ENCODE results near the gene ABHD2.

Gene ABHD2

GRCh38 chr15:89099968-89100367, 11.7 kb downstream of the ABHD2 start:
- no peak for DNase-seq (ENCODE audit: low spot score)

- DNase-seq (ENCODE audit: low spot score) = peak; percentile 45
Observed at GRCh38 chr15:89101302-89102193, 13.3 kb downstream of the ABHD2 start.

GRCh38 chr15:89103481-89104171, 15.4 kb downstream of the ABHD2 start:
- DNase-seq (ENCODE audit: low spot score) = no peak

- DNase-seq (ENCODE audit: low spot score) = no peak
Observed at GRCh38 chr15:89104172-89104564, 15.9 kb downstream of the ABHD2 start.

- DNase-seq (ENCODE audit: low spot score) = no peak
Observed at GRCh38 chr15:89105147-89105546, 16.9 kb downstream of the ABHD2 start.

GRCh38 chr15:89106200-89106599, 17.9 kb downstream of the ABHD2 start:
- no peak for DNase-seq (ENCODE audit: low spot score)

GRCh38 chr15:89107984-89108383, 19.7 kb downstream of the ABHD2 start:
- no peak for DNase-seq (ENCODE audit: low spot score)

- no peak for DNase-seq (ENCODE audit: low spot score)
Observed at GRCh38 chr15:89108835-89109234, 20.6 kb downstream of the ABHD2 start.

GRCh38 chr15:89109238-89109637, 21.0 kb downstream of the ABHD2 start:
- no peak for DNase-seq (ENCODE audit: low spot score)

- no peak for DNase-seq (ENCODE audit: low spot score)
Observed at GRCh38 chr15:89110060-89110459, 21.8 kb downstream of the ABHD2 start.

- DNase-seq (ENCODE audit: low spot score) = no peak
Observed at GRCh38 chr15:89111352-89111751, 23.1 kb downstream of the ABHD2 start.

- DNase-seq (ENCODE audit: low spot score) = no peak
Observed at GRCh38 chr15:89111961-89112340, 23.7 kb downstream of the ABHD2 start.

GRCh38 chr15:89112341-89112971, 24.2 kb downstream of the ABHD2 start:
- peak; percentile 54 for DNase-seq (ENCODE audit: low spot score)

GRCh38 chr15:89113296-89114024, 25.2 kb downstream of the ABHD2 start:
- no peak for DNase-seq (ENCODE audit: low spot score)

- DNase-seq (ENCODE audit: low spot score) = peak; percentile 72
Observed at GRCh38 chr15:89114990-89115389, 26.7 kb downstream of the ABHD2 start.

- DNase-seq (ENCODE audit: low spot score) = no peak
Observed at GRCh38 chr15:89115547-89115946, 27.3 kb downstream of the ABHD2 start.

GRCh38 chr15:89116404-89116803, 28.1 kb downstream of the ABHD2 start:
- no peak for DNase-seq (ENCODE audit: low spot score)

GRCh38 chr15:89117790-89118189, 29.5 kb downstream of the ABHD2 start:
- DNase-seq (ENCODE audit: low spot score) = no peak

- DNase-seq (ENCODE audit: low spot score) = no peak
Observed at GRCh38 chr15:89118481-89118989, 30.3 kb downstream of the ABHD2 start.

- no peak for DNase-seq (ENCODE audit: low spot score)
Observed at GRCh38 chr15:89119489-89120478, 31.5 kb downstream of the ABHD2 start.

Measured in Ammon's horn (tissue), 1 donor.